WERI-Rb-1 (cell line): ENCODE data around the gene ZNF282.

Experiments used
- DNase-seq: peaks from one replicate; pipeline ENCODE4 v3.0.0-alpha.2; 2020
- H3K27ac ChIP-seq: fragments of 250-450 bp; sonication (Bioruptor Pico); 2 replicates; pipeline ENCODE4 v1.5.1; 2020; ENCODE audit warnings: mild to moderate bottlenecking, moderate library complexity
- H3K27me3 ChIP-seq: fragments of 250-450 bp; sonication (Bioruptor Pico); 2 replicates; pipeline ENCODE4 v1.5.1; 2021; ENCODE audit warnings: mild to moderate bottlenecking, low read depth, moderate library complexity; ENCODE audit not compliant: insufficient read depth, severe bottlenecking
- H3K36me3 ChIP-seq: fragments of 250-450 bp; sonication (Bioruptor Pico); 2 replicates; pipeline ENCODE4 v1.5.1; 2020; ENCODE audit warnings: mild to moderate bottlenecking, moderate library complexity
- H3K4me3 ChIP-seq: 2 replicates; pipeline ENCODE4 v1.5.1; 2011; ENCODE audit warnings: low read depth, mild to moderate bottlenecking, control low read depth, low read length
- H3K9me3 ChIP-seq: fragments of 250-450 bp; sonication (Bioruptor Pico); 2 replicates; pipeline ENCODE4 v1.5.1; 2021; ENCODE audit warnings: mild to moderate bottlenecking, moderate library complexity; ENCODE audit not compliant: severe bottlenecking
- CTCF ChIP-seq: IDR thresholded peaks from 2 replicates; pipeline ENCODE4 v1.5.1; 2011; ENCODE audit warnings: low read depth, mild to moderate bottlenecking, control low read depth, inconsistent platforms, low read length

The ZNF282 gene

GRCh38 chr7:149171892-149172533 lies 23.3 kb upstream of the ZNF282 start:
- Histone ChIP-seq H3K9me3 (no peaks in the 10 kb centered on the region), H3K27ac (no peak overlapping the region), H3K4me3 (no peak overlapping the region), H3K27me3 (no peaks in the 10 kb centered on the region), H3K36me3 (peaks cover 74% of the 10 kb centered on the region)
- no peak for TF ChIP-seq CTCF
- DNase-seq, result no peak

- TF ChIP-seq CTCF, result no peak
- Histone ChIP-seq H3K9me3 (no peaks in the 10 kb centered on the region), H3K27me3 (no peaks in the 10 kb centered on the region), H3K4me3 (no peak overlapping the region), H3K36me3 (peaks cover 75% of the 10 kb centered on the region), H3K27ac (no peak overlapping the region)
- DNase-seq, result no peak
These were observed 22.8 kb upstream of the ZNF282 start for GRCh38 chr7:149172534-149172920.

- Histone ChIP-seq H3K4me3 (no peak overlapping the region), H3K27me3 (no peaks in the 10 kb centered on the region), H3K9me3 (no peaks in the 10 kb centered on the region), H3K27ac (no peak overlapping the region), H3K36me3 (peaks cover 74% of the 10 kb centered on the region)
- no peak for DNase-seq
- no peak for TF ChIP-seq CTCF
These were observed 20.2 kb upstream of the ZNF282 start for GRCh38 chr7:149175150-149175549.

GRCh38 chr7:149179241-149179640 lies 16.1 kb upstream of the ZNF282 start:
- Histone ChIP-seq H3K27me3 (no peaks in the 10 kb centered on the region), H3K36me3 (peaks cover 72% of the 10 kb centered on the region), H3K27ac (no peak overlapping the region), H3K9me3 (no peaks in the 10 kb centered on the region), H3K4me3 (no peak overlapping the region)
- no peak for DNase-seq
- no peak for TF ChIP-seq CTCF

- peaks cover 64% of the 10 kb centered on the region for H3K36me3 ChIP-seq
- no peak overlapping the region for H3K4me3 ChIP-seq
- no peak for TF ChIP-seq CTCF
- DNase-seq, result no peak
- H3K27ac ChIP-seq, result no peak overlapping the region
- no peaks in the 10 kb centered on the region for H3K27me3 ChIP-seq
- H3K9me3 ChIP-seq, result no peaks in the 10 kb centered on the region
These were observed 14.5 kb upstream of the ZNF282 start for GRCh38 chr7:149180722-149181449.
